Skin of body (tissue), 2 donors: Measurements from ENCODE around the gene STPG3. TPM values are rescaled to one million over a fixed set of nuclear protein-coding genes. Genes with fewer than 3 reads are reported as not detected.
"Not testable (repeated sequence)": the region's sequence is repeated elsewhere in the genome, so short reads cannot be mapped to it uniquely, and the experiment has no call there.

ENCODE experiments used
- DNase-seq: peaks from one replicate; lab custom pipeline; 2025; lab: John Stamatoyannopoulos, UW
- total RNA-seq: library from RNA; depleted of rRNA; stranded (reverse); fragments of >200 nt; gene quantifications from one replicate; pipeline ENCODE4 v1.2.3, GENCODE V29; 2014

STPG3 gene
- total RNA-seq, 1 donor from 2014 or later = not detected

DNA sequence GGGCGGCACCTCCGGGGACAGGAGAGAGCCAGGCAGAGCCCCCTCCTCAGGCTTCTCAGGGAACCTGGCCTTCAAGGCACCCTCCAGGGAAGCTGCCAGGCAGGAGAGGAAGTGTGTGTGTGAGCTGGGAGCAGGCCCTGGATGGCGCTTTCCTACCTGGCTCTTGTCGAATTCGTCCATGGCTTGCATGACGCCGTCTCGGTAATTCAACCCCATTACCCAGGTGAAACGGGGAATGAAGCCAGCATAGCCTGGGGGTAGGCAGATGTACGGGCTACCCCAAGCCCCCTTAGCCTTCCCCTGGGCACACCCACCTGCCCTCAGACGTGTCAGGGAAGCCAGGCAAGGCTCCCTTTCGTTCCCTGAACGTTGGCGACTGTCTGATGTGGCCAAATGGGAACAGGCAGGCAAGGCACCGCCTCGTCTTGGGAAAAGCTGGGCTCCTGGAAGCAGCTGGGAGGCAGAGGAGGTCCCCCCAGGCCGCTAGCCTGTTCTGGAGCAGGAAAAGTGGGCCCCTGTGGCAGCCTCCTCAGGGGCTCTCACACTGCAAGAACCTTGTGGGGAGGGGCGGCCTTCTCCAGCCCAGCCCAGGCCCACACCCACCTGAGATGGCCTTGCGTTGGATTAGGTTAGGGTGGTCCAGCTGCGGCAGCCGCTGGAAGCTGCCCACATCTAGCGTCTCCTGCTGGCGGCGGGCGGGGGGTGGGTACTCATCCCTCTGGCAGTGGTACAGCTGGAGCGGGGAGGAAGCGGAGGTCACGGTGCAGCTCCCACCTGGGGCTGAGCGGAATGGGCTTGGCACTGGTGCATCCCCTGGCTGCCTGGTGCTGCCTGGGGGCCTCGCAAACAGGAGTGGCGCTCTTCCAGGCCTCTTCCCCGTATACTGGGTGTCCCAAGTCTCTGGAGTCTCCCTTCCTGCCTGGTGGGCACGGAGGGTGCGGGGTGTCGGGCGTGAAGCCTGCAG is 6.3 kb upstream of the STPG3 start:
- no peak for DNase-seq

GRCh38 chr9:137245450-137246421 is 5.3 kb upstream of the STPG3 start:
- DNase-seq = no peak

DNA sequence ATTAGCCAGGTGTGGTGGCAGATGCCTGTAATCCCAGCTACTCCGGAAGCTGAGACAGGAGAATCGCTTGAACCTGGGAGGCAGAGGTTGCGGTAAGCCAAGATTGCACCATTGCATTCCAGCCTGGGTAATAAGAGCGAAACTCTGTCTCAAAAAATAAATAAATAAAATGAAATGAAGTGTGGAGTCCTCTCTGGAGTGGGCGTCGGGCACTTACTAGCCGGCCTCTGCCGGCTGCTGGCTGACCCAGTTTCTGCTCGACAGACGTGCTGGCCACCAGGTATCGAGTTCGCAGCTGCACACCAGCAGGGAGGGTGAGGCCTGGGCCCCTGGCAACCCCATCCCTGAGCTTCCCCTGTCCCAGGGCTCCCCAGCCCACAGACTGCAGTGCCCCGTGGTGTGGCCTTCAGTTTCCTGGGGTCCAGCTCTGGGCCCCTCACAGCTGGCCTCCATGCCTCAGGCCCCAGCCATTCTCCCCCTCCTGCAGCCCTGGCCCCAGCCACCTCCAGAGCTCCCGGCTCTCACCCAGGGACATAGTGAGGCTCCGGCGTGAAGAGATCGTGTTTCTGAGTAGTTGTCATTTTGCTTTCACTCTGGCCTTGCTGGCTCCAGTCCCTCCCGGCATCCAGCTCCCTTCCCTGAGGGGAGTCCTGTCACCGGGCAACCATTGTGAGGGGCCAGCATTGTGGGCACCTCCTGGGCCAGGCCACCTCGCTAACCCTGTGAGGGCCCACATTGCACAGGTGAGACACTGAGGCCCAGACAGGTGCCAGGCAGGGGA is 3.8 kb upstream of the STPG3 start:
- DNase-seq = no peak

DNA sequence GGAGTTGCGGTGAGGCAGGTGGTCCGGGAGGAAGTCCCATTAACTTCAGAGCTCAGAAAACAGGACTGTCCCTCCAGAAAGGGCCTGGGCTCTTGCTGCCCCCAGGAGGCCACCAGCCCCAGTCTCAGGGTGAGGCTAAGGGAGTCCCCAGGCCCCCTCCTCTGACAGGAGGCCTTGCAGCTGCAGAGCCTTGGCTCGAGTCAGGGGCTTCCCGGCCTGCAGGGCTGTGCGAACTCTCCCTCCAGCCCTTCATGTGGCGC is 3.2 kb upstream of the STPG3 start:
- no peak for DNase-seq

- no peak for DNase-seq
These were observed 525 bp upstream of the STPG3 start for GRCh38 chr9:137250329-137251193.

GRCh38 chr9:137251490-137252268 is 593 bp downstream of the STPG3 start:
- no peak for DNase-seq

GRCh38 chr9:137252555-137253506 is 1.7 kb downstream of the STPG3 start:
- no peak for DNase-seq

GRCh38 chr9:137253717-137254623 is 2.9 kb downstream of the STPG3 start:
- no peak for DNase-seq

GRCh38 chr9:137254624-137255447 is 3.8 kb downstream of the STPG3 start, which contains the start of gene NELFB:
Gene NELFB (plus strand): TSS chr9:137255327.
- DNase-seq = peak; percentile 82

DNA sequence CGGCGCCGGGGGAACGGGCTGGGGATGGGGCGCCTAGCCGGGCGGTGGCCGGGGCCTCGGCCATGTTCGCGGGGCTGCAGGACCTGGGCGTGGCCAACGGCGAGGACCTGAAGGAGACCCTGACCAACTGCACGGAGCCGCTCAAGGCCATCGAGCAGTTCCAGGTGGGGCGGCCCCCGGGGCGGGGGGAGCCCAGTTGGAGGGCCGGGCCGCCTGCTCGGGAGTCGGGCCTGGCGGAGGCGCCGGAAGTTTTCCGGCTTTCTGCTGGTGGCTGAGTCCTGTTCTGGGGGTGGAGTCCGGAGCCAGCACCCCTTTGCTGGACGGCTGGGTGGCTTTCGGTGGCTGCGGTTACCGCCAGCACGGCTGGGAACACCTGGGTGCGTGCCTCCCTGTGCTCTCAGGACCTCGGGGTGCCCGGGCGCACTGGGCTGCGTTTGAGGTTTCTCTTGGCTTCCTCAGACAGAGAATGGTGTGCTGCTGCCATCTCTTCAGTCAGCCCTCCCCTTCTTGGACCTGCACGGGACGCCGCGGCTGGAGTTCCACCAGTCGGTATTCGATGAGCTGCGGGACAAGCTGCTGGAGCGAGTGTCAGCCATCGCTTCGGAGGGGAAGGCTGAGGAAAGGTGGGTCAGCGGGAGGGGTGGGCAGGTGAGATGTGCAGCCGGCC is 4.5 kb downstream of the STPG3 start:
- no peak for DNase-seq

DNA sequence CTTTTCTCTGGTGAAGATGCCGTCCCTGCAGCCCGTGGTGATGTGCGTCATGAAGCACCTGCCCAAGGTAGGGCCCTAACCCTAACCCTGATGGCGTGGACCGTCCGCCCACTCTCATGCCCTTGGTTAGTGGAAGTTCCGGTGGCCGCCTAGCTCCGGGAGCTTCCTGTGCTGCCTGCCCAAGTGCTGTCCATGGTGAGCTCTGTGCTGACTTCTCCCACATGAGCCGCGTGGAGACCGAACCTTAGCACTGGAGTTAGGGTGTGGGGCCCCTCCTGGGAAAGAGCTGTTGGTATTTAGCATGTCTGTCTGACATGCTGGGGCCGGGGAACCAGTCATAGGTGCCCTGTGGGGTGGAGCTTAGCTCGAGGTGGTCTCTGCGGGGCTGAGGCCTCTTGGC is 5.3 kb downstream of the STPG3 start:
- no peak for DNase-seq

DNA sequence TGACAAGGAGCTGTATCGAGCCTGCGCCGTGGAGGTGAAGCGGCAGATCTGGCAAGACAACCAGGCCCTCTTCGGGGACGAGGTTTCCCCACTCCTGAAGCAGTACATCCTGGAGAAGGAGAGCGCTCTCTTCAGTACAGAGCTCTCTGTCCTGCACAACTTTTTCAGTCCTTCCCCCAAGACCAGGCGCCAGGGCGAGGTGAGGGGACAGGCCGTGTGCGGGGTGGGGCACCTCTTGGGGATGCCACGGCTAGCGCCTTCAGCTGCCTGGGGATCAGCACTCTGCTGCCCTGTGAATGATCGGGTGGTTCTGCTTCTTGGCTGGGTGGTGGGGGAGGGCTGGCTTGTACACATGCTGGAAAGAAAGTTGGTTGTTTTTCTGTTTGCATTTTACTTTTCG is 5.8 kb downstream of the STPG3 start:
- no peak for DNase-seq

DNA sequence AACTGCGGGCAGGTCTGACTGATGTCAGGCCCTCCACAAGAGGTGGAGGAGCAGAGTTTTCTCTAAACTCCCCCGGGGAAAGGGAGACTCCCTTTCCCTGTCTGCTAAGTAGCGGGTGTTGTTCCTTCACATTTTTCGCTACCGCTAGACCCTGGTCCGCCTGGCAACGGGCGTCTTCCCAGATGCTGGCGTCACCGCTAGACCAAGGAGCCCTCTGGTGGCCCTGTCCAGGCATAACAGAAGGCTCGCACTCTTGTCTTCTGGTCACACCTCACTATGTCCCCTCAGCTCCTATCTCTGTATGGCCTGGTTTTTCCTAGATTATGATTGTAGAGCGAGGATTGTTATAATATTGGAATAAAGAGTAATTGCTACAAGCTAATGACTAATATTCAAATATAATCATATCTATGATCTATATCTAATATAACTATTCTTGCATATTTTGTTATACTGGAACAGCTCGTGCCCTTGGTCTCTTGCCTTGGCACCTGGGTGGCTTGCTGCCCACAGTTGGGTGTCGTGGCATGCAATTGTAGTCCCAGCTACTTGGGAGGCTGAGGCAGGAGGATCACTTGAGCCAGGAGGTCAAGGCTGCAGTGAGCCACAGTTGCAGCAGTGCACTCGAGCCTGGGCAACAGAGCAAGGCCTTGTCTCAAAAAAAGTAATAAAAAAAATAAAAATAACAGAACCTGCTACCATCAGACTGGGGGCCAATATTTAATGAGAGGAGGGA is 11.3 kb downstream of the STPG3 start:
- not testable (repeated sequence) for DNase-seq

- no peak for DNase-seq
These were observed 11.8 kb downstream of the STPG3 start for GRCh38 chr9:137262909-137263285.

GRCh38 chr9:137263506-137263905 is 12.4 kb downstream of the STPG3 start:
- no peak for DNase-seq
